Measurements from ENCODE around the gene TNFRSF1A.
A peak's percentile ranks its signal among the peaks of the same experiment; 100 is the strongest.

TNFRSF1A gene

DNA sequence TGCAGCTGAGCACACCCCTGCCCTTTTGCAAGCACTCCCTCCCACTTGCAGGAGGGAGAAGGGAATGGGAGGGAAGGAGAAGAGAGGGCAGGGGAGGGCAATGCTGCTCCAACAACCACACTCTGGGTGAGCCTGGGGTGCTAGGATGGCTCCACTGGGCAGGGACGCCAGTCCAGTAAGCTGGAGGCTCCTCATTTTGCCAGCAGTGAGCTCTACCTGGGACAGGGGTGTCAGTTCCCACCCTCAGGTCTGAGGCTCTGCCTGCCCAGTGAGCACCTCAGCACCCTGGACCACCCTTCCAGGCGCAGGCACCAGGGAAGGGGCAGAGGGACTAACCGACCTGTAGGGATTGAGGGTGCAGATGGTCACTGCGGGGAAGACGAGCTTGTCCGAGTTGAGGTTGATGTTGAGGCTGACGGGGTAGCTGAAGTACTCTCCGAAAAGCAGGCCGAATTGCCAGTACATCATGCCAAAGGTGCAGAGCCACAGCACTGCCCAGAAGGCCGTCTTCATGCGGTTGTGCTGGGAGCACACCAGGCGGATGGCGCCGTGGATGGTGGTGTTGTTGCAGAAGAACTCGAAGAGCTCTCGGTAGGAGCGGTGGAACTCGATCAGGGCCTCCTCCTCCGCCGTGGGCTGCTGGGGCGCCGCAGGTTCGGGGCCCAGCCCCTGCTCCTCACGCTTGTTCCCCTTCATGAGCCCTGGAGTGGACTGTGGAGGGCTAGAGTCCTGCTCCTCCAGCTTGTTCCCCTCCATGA lies 32.3 kb upstream of the TNFRSF1A start:
- no peak for DNase-seq

DNA sequence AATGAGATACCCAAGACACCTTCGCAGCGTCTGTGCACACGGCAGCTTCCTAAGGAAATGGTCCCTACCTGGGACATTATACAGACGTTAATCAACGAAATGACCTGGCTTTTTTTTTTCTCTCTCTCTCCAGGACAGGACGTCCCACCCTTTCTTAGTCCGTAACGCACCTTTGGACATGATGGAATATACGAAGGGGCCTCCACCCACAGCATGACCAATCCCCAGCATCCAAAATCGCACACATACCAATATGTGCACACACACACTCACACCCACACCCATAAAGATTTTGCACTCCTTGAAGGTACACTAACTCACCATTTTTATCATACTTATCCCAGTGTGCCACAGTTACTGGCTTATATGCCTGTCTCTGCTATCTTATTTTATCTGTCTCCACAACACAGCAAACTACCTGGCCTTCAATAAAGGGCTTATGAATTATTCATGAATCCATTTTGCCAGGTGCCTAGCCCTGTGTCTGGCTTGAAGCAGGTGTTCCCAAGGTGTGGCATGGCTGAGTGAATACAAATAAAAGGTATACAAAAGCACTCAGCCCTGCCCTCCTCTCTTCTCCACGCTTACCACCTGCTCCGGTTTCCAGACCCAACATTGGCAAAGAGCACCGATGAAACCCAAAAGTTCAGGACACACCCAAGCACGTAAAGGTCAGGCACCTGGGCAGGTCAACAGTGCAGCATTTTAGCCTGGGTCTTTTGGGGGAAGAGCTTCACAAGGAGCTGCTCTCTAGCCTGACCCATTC lies 31.3 kb upstream of the TNFRSF1A start:
- no peak for DNase-seq

DNA sequence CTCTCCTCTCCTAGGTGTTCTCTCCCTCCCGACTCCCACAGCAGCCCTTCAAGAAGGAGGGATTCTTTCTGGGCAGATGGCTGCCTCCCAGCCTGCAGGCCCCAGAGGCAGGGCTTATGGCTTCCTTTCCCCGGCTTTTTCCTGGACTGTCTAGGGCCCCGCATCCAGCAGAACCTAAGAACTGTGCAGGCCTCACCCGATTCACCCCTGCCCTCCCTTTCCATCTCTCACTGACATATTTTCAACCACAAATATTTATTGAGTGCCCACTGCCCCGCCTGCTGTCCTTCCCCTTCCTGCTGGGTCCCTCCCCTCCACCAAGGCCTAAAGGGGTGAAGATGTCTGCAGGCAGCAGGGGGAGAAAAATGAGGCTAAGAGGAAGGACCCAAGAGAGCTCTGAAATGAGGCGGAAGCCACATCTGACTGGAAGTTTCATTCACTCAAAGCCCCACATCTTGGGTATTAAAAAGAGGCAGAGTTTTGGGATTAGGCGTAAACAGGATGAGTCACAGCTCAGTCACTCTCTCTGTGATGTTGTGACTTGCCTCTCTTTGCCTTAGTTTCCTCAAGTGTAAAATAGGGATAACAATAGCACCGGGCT lies 30.6 kb upstream of the TNFRSF1A start:
- no peak for DNase-seq

DNA sequence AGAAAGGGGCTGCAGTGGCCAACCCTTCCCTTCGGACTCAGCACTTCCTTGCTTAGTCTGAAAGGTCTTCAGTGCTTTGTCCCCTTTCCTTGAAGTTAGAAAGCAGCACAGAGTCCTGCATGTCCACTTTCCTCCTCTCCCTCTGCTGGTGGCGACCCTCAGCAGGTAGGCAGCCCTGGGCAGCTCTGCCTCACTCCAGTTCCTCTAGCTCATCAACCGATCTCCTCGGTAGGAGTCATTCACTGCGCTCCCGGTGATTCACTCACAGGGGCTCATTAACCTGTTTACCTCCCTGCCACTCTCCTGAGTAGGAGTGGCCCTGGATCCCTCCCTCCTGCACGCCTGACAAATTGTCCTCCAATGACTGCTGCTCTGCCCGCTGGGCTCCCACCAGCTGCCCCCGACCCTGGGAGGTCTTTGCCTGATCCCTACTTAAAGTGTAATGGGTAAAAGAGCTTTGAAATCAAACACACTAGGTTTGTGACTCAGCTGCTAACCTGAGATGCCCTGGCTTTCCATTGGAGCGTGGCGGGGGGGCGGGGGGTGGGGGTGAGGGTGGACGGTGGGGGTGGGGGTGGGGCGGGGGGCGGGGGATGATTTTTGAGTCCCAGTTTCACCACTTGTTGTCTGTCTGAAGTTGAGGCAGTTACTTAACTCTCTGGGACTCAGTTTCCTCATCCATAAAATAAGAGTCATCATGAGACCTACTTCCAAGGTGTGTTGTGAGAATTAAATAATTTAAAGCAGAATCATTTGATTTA lies 29.3 kb upstream of the TNFRSF1A start:
- no peak for DNase-seq

DNA sequence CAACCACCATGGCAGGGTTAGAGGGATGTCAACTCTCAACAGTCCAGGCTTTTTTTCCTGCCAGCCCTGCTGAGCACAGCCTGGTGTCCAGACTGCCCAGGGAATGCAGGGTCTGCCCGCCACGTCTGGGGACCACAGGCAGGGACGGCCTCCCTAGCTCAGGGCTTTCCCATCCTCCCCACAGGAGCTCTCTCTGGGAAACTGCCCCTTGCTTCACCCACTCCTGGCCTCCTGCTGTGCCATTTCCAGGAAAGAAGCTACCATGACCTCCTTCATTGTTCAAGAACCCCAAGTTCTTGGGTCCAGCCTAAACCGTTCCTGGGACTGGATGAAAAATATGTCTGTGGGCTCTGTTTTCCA lies 28.7 kb upstream of the TNFRSF1A start:
- DNase-seq = no peak

DNA sequence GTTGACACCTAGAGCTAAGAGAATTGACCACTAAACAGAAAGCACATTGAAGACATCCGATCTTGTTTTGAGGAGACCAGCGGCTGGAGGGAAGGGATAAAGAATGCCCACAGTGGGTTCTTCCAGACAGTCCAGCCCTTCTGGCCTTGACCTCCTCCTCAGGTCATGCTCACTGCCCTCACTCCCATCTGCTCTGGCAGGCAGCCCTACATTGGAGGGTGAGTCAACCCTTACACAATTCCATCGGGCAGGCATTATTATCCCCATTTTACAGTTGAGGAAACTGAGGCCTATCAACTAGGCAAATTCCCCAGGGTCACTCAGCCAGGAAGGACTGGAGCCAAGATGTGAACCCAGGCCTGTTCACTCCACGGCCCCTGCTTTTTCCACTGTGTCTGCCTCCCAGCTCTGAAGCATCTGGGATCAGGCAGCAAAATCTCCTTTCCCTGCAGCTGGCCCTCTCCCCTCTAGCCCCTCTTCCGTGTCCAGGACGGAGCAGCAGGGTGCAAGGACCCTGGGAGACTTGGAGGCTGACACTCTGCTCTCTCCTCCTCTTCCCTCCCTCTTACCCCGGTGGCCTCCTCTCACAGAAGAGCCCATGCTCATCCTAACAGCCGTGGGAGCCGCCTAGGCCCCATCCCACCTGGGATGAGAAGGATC lies 28.2 kb upstream of the TNFRSF1A start:
- no peak for DNase-seq

DNA sequence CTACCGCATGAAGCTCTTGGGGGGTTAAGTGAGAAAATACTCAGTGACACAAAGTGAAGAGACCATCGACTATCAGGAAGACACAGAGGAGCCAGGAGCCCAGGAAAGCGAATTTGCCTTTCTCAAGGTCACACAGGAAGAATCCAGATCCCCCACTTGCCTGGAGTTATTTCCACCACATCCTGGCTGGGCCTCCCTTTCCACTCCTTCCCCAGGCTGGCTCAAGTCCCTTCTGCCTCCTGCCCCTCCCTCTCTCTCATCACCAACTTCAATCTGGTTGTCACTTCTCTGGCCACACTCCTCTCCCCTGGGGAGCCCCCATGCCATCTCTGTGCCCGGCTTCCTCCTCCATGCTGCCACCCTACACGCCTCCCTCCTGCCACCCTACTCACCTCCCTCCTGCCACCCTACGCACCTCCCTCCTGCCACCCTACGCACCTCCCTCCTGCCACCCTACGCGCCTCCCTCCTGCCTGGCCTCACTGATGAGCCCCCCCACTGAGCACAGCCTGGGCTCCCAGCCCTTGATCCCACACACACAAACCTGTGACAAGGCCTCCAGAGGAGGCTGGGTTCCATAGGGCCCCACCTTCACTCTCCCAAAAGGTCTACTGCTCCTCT lies 27.1 kb upstream of the TNFRSF1A start:
- no peak for DNase-seq

DNA sequence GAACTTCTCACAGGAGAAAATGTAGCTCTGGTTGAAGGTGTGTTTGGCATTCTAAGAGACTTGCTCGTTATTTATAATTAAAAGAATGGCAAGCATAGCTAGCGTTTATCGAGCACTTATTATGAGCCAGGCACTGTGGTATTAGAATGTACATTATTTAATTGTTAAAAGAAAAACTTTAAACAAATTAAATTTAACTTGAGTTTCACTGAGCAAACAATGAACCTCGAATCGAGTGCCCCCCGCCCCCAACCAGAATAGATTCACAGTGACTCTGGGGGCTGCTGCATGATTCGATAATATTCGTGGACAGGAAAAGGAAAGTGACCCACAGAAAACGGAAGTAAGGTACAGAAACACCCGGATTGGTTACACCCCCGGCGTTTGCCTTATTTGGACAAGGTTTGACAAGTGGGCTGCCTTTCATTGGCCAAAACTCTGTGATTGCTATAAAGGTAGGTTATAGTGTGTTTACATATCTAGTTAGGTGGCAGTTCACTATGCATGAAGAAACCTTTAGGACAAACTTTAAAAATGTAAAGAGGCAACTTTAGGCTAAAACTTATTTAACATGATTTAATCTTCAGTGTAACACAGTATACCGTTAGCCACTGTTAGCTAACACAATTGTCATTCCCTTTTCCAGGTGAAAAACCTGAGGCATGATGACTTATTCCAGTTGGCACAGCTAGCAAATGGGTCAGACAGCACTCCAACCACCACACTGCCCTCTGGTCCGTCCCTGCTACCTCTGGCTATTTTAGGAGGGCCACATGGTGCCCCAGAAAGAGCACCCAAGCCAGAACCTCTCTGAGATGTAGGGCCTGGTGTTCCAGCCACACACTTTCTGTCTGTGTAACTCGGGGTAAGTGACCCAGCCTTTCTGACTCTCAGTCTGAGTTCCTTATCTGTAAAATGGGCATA lies 26.4 kb upstream of the TNFRSF1A start:
- DNase-seq = no peak

DNA sequence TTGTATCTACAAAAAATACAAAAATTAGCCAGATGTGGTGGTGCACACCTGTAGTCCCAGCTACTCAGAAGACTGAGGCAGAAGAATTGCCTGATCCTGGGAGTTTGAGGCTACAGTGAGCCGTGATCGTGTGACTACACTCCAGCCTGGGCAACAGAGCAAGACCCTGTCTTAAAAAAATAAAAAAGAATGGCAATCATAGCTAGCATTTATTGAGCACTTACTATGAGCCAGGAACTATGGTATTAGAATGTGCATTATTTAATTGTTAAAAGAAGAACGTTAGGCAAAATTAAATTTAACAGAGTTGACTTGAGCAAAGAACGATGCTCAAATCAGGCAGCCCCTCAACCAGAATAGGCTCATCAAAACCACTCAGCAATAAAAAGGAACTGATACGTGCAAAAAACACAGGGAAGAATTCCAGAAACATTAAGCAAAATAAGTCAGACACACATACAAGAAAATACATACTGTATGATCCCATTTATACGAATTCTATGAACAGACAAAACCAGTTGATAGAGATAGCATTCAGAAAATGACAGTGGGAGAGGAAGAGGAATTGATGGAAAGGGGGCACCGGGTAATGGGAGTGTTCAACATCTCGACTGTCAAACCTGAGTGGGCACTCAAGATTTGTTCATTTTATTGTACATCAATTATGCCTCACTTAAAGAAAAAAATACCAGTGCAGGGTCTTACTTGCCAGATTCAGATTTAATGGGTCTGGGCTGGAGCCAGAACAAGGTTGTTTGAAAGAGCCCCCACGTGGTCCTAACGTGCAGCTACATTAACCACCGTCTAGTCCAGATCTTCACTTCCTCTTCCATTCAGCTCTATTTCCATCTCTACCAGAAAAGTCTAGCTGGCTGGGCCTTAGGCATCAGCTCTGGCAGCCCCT lies 25.4 kb upstream of the TNFRSF1A start:
- DNase-seq = no peak

DNA sequence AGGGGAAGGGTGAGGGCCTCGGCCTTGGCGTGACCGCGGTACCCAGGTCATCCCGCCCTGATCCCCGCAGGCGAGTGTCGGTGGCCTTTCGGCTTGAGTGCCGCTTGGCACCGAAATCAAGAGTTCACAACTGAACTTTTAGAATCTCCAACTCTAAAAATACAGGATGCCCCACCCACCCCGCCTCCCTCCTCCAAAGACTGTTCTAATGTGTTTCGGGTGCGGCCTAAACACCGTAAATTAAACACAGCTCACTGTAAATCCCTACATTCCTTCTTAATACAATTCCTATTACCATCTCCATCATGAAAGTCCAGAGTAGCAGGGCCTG lies 22.1 kb upstream of the TNFRSF1A start:
- DNase-seq = no peak

DNA sequence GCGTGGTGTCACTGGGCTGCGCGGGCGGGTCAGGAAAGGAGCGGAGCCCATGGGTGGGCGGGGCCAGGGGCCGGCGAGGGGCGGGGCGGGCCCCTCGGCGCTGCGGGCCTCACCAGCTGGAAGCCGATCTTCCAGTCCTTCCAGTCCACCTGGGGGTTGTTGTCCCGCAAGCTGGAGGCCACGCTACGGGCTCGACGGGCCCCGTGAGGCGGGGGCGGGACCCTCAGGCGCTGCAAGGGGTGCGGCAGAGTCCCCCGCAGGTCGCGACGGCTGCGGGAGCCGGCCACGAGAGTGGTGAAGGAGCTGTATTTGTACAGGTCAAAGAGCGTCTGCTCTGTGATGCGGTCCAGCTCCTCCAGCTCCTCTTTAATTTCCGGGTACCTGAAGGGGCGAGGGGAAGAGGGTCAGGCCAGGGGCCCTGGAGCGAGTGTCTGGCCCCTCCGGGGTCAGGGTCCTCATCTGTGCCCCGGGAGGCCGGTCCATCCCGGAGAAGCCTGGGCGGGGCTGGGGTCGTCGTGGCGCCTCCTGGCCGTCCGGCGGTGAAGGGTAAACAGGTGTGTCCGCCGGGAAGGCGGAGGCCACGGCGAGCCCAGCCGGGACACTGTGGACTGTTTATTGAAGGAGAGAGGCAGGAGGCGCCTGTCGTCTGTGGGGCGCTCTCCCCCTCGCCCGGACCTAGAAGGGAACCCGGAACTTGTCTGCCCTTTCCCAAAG lies 21.6 kb upstream of the TNFRSF1A start:
- DNase-seq = peak; percentile 33 to 51 (median 42)

DNA sequence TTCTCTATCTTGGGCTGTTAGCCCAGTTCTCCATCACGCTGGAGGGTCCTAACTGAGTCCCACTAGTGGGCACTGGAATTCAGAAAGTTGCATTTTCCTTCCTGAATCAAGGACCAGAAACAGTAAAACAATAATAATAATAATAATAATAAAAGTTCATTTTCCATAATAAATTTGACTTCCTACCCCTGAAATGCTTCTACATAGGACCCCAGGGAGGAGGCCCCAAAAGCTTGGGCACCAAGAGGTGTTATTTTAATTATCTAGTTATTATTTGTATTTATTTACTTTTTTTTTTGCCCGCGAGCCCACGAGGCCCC lies 21.1 kb upstream of the TNFRSF1A start:
- DNase-seq = no peak

DNA sequence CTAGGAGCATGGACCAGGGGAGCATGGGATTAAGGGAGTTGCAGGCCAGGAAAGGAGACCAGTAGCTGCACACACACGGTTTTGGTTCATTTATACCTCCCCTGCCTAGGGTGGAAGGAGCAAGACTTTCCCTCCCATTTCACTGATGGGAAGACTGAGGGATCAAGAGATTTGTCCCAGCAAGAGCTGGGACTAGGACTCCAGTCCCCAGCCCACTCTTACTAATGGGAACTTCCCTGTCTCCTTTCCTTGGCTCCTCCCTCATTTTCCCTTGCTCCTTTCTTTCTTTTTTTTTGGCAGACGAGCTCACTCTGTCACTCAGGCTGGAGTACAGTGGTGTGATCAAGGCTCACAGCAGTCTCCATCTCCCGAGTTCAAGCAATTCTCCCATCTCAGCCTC lies 20.5 kb upstream of the TNFRSF1A start:
- DNase-seq = no peak

DNA sequence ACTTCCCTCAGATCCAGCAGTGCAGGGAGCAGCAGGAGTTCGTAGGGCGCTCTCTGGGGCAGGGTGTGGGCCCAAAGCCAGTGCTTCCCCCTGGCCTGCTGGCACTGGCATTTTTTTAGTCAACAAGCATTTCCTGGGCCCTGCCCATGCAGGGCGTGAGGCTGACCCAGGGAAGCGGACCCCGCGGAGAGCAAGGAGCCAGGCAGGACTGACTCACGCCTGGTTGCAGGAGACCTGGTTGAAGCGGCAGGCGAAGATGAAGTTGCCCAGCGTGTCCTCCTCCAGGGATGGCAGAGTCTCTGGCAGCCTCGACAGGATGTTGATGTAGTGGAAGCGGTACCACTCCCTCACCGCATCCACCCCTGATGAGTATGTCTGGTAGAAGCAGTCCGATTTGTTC lies 20.0 kb upstream of the TNFRSF1A start:
- DNase-seq = no peak

DNA sequence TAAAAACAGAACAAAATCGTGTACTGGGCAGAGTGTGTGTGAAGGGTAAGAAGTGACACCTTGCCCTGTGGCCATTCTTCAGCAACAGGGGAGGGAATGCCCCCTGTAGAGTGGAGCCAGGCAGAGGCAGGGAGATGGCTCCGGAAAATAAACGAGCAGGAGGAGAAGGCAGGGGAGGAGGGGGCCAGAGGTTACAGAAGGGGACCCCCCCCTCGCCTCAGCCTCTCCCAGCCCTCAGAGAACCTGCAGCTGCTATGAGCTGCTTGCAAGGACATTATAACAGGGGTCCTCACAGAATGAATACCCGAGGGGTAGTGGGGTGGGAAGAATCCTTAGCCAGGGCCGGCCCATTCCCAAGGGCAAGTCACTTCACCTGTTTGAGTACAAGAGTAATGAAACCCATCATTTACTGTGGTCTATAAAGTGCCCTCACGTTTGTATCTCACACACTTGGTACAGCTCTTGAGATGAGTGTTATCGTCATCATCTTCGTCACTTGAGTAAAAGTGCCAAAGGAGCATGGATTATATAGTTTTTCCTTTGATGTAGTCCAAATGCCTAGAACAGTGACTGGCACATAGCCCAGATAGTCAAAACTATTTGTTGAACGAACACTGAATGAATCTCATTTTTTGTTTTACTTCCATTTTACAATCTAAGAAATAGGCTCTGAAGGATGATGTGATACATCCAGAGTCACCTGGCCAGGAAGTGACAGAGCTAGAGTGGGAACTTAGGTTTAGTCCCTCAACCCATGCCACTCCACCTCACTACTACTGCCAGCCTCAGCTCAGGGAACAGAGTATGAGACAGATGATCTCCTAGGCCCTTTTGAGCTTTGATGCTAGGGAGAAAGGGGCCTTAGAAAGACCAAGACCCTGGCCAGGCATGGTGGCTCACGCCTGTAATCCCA lies 19.0 kb upstream of the TNFRSF1A start:
- no peak for DNase-seq

DNA sequence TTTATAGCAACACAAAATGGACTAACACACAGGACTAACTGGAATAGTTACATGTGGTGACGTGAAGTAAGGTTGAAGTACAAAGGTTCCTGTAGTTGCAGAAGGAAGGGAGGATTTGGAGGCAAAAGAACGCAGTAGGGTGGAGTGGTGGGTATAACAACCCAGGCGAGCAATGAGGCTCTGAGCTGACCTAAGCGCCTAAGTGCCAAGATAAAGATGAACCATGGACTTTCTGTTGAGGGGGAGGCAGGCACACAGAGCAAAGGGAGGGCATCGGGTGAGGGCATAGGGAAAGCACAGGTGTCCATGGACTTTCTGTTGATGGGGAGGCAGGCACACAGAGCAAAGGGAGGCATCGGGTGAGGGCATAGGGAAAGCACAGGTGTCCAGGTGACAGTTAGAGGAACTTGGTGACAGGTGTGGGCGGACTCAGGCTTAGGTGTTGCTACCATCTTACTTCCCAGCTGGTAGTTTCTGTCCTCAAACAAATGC lies 18.2 kb upstream of the TNFRSF1A start:
- no peak for DNase-seq

DNA sequence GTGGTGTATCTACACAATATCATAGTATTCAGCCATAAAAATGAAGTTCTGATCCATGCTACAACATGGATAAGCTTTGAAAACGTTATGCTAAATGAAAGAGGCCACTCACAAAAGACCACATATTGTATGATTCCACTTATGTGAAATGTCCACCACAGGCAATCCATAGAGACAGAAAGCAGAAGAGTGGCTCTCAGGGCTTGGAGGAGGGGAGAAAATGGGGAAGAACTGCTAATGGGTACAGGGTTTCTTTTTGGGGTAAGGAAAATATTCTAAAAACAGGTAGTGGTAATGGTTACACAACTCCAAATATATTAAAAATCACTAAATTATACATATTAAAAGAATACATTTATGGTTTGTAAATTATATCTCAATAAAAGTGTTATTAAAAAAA lies 17.0 kb upstream of the TNFRSF1A start:
- DNase-seq = no peak

DNA sequence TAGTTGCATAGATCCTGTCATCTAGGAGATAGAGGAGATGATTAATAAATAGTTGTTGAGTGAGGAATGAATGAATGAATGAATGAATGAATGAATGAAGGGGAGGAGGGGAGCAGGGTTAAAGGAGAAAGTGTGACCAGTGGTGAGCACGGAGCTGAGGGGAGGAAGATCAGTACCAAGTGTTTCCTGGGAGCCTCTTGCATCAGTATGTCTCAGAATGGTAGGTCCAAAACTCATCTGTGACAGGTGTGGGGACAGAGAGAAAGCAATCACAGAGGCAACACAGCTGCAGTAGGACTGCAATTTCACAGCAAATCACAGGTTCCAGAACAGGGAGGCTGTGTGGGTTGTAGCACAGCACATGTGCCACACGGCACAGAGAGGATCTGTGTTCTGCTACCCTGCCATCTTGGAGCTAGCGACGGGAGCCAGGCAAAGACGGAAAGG lies 14.5 kb upstream of the TNFRSF1A start:
- no peak for DNase-seq

Data from activated CD4-positive, CD25-positive, alpha-beta regulatory T cell (primary cell).